K562 (cell line): ENCODE measurements around the gene MRPL55. TPM values are rescaled to one million over a fixed set of nuclear protein-coding genes. Genes with fewer than 3 reads are reported as not detected.

Experiments
- AFF4 ChIP-seq: sonication (generic); formaldehyde crosslinking; IDR thresholded peaks from 2 replicates; pipeline ENCODE4 v1.8.0; 2023; ENCODE audit warnings: mild to moderate bottlenecking, missing genetic modification reagents
- ATF1 ChIP-seq, 2 experiments: fragments of 450-650 bp in 1 of 2; IDR thresholded peaks; 2 replicates each; pipeline ENCODE4 v1.6.1; 2016; ENCODE audit warnings: missing compliant biosample characterization in 1 of 2, missing genetic modification characterization in 1 of 2
- BRF1 ChIP-seq: IDR thresholded peaks from 3 replicates; pipeline ENCODE4 v1.6.1; 2011; ENCODE audit warnings: borderline replicate concordance, mild to moderate bottlenecking; ENCODE audit not compliant: insufficient read length; ENCODE audit errors: extremely low read depth
- CHAMP1 ChIP-seq: fragments of 450-650 bp; IDR thresholded peaks from 2 replicates; pipeline ENCODE4 v1.6.1; 2016; ENCODE audit warnings: mild to moderate bottlenecking
- FOXJ3 ChIP-seq: sonication (generic); formaldehyde crosslinking; IDR thresholded peaks from 2 replicates; pipeline ENCODE4 v1.4.0; 2020; ENCODE audit warnings: mild to moderate bottlenecking, missing genetic modification reagents
- FOXO4 ChIP-seq: fragments of 450-650 bp; formaldehyde crosslinking; IDR thresholded peaks from 2 replicates; pipeline ENCODE4 v1.4.0; 2020; ENCODE audit warnings: mild to moderate bottlenecking, moderate library complexity
- MAX ChIP-seq: sonication (generic); formaldehyde crosslinking; IDR thresholded peaks from 2 replicates; pipeline ENCODE4 v1.9.0; 2022; ENCODE audit warnings: mild to moderate bottlenecking, missing genetic modification reagents
- POLR2B ChIP-seq: fragments of 450-650 bp; IDR thresholded peaks from 2 replicates; pipeline ENCODE4 v1.6.1; 2018; ENCODE audit warnings: low read depth; ENCODE audit not compliant: partially characterized antibody
- RBM22 ChIP-seq: fragments of 200-400 bp; formaldehyde crosslinking; IDR thresholded peaks from 2 replicates; pipeline ENCODE4 v1.6.1; 2018; ENCODE audit warnings: low read length, low read depth; ENCODE audit not compliant: poor library complexity, severe bottlenecking
- RFX7 ChIP-seq: fragments of 250-450 bp; sonication (Bioruptor Pico); IDR thresholded peaks from 2 replicates; pipeline ENCODE4 v1.5.1; 2021; ENCODE audit warnings: mild to moderate bottlenecking
- SMARCB1 ChIP-seq: IDR thresholded peaks from 2 replicates; pipeline ENCODE4 v1.6.1; 2011; ENCODE audit warnings: improper control_type of control experiment, low read depth; ENCODE audit not compliant: insufficient read length
- ZNF174 ChIP-seq: fragments of 250-450 bp; sonication (Bioruptor Pico); IDR thresholded peaks from 2 replicates; pipeline ENCODE4 v1.4.0; 2020; ENCODE audit warnings: mild to moderate bottlenecking
- ZNF239 ChIP-seq: fragments of 250-450 bp; sonication (Bioruptor Pico); IDR thresholded peaks from 2 replicates; pipeline ENCODE4 v1.4.0; 2020; ENCODE audit warnings: mild to moderate bottlenecking
- ZNF445 ChIP-seq: fragments of 250-450 bp; sonication (Bioruptor Pico); IDR thresholded peaks from 2 replicates; pipeline ENCODE4 v1.4.0; 2020; ENCODE audit warnings: low read depth, mild to moderate bottlenecking, moderate library complexity
- ZNF76 ChIP-seq: fragments of 250-450 bp; sonication (Bioruptor Pico); IDR thresholded peaks from 2 replicates; pipeline ENCODE4 v1.4.0; 2020; ENCODE audit warnings: mild to moderate bottlenecking, moderate library complexity, borderline replicate concordance
- ZNF766 ChIP-seq: fragments of 200-800 bp; sonication (Bioruptor generic); conservative IDR thresholded peaks from 2 replicates; pipeline ENCODE4 v1.6.1; 2016; ENCODE audit warnings: missing genetic modification characterization, missing compliant biosample characterization
- polyA plus RNA-seq, 8 experiments: library from polyadenylated mRNA; depleted of rRNA in 4 of 8; stranded (reverse) in 5 of 8; unstranded in 3 of 8; fragments of >200 nt; fragmentation: Nextera tagmentation in 2 of 8; fragmentation: Illumina TruSeq in 1 of 8; extraction: Ambion mirVana in 2 of 8; extraction: Trizol in 1 of 8; gene quantifications; 2 replicates each; pipeline versions ENCODE4 v1.2.1 to v1.2.3, GENCODE V29; 2011 to 2014; ENCODE audit warnings: inconsistent platforms in 1 of 8, missing spikeins in 1 of 8
- total RNA-seq, 7 experiments: library from RNA; depleted of rRNA in 6 of 7; stranded (reverse); fragments of >200 nt in 6 of 7; fragmentation: Illumina TruSeq in 2 of 7; extraction: Trizol in 2 of 7; gene quantifications; 2 replicates each; pipeline versions ENCODE4 v1.2.1 to v1.2.3, GENCODE V29; 2011 to 2021; ENCODE audit warnings: low replicate concordance in 1 of 7
- TF ChIP-seq, protein P1 (sequence below): fragments of 450-650 bp; IDR thresholded peaks from 2 replicates; pipeline ENCODE4 v1.6.1; 2018; ENCODE audit not compliant: partially characterized antibody

Gene MRPL55
- total and polyA plus RNA-seq, 9 of the 15 experiments (the other 6 are each of a cell fraction or from before 2014, with no cell fraction given) = 34.9 to 228 (median 81.0) TPM

DNA sequence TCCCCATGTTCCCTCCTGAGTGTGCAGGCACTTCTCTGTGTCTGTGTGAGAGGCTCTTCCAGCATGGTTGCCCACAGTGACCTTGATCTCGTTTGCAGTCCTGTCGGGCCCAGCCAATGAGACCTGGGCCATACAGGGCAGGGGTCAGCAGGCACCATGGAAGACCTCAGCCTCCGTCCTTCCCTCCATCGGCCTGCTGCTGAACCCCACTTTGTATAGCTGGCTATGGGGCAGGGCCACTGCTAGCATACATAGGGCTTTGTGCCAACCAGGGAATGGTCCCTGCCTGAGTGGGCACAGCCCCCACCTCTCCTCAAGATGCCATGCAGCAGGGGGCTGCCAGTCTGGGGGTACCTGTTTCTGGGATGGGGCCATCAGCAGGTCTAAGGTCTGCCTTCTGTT is 9.8 kb downstream of the MRPL55 start (continued):
- TF ChIP-seq ZNF76 (no peak), MAX (CRISPR knock-in tag) (no peak), SMARCB1 (no peak), ZNF445 (CRISPR knock-in tag) (no peak), ZNF174 (CRISPR knock-in tag) (no peak), FOXJ3 (CRISPR knock-in tag) (no peak), BRF1 (no peak), POLR2B (no peak), CHAMP1 (no peak), ZNF239 (CRISPR knock-in tag) (no peak), RFX7 (CRISPR knock-in tag) (0 out of 2 replicates have a peak, but pooled peaks have one; percentile 6), AFF4 (CRISPR knock-in tag) (0 out of 2 replicates have a peak, but pooled peaks have one; percentile 34), FOXO4 (CRISPR knock-in tag) (no peak), ATF1 (CRISPR knock-in tag; IDR thresholded peaks at IDR 0.05) (no peak), ATF1 (tag; IDR thresholded peaks at IDR 0.05) (no peak), RBM22 (peak; percentile 32), ZNF766 (CRISPR knock-in tag) (no peak)
- TF ChIP-seq, protein P1, sequence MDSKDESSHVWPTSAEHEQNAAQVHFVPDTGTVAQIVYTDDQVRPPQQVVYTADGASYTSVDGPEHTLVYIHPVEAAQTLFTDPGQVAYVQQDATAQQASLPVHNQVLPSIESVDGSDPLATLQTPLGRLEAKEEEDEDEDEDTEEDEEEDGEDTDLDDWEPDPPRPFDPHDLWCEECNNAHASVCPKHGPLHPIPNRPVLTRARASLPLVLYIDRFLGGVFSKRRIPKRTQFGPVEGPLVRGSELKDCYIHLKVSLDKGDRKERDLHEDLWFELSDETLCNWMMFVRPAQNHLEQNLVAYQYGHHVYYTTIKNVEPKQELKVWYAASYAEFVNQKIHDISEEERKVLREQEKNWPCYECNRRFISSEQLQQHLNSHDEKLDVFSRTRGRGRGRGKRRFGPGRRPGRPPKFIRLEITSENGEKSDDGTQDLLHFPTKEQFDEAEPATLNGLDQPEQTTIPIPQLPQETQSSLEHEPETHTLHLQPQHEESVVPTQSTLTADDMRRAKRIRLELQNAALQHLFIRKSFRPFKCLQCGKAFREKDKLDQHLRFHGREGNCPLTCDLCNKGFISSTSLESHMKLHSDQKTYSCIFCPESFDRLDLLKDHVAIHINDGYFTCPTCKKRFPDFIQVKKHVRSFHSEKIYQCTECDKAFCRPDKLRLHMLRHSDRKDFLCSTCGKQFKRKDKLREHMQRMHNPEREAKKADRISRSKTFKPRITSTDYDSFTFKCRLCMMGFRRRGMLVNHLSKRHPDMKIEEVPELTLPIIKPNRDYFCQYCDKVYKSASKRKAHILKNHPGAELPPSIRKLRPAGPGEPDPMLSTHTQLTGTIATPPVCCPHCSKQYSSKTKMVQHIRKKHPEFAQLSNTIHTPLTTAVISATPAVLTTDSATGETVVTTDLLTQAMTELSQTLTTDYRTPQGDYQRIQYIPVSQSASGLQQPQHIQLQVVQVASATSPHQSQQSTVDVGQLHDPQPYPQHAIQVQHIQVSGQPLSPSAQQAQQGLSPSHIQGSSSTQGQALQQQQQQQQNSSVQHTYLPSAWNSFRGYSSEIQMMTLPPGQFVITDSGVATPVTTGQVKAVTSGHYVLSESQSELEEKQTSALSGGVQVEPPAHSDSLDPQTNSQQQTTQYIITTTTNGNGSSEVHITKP = no peak
